Measurements from ENCODE around the gene CASZ1. TPM values are rescaled to one million over a fixed set of nuclear protein-coding genes. Genes with fewer than 3 reads are reported as not detected.

The CASZ1 gene
- total RNA-seq, 1 donor from 2014 or later: 63.6 TPM

DNA sequence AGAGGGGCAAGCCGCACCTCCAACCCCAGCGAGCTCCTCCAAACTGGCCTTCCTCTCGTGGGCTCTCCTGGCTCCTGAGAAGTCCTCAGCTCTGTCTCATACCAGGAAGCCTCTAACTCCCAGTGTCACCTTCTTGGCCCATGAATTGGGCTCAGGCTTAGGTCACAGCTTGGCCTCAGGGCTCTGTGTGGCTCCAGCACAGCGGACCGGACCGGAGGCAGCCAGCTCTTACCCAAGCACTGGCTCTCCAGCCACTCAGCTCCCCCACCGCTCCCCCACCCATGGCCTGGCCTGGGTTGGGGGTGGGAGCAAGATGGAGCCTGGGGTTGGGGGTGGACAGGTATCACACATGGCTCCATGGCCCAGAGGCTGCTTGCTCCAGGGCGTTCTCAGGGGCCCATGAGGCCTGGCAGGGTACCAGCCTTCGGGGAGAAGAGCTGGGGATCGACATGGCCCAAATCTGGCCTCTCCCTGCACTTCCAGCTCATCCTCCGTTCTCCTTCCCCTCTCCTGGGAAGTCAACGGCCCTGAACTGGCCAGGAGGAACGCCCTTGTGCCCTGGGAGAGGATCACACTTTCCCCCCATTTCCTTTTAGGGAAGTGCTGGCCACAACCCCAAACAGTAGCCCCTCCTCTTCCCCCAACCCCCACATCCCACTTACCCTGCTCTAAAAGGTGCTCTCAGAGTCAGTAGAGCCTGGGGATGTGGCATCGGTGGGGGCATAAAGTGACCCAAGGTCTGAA, 97.5 kb downstream of the CASZ1 start:
- intact Hi-C loops (cut with DNase I): no loop called here
- Histone ChIP-seq H3K27me3 (no peaks in the 10 kb centered on the region), H3K9me3 (no peaks in the 10 kb centered on the region), H3K27ac (no peak overlapping the region), H3K4me1 (peaks cover 5% of the 10 kb centered on the region), H3K36me3 (no peaks in the 10 kb centered on the region), H3K4me3 (no peak overlapping the region)
- DNase-seq (no peak), ATAC-seq (peak; percentile 1)
- TF ChIP-seq CTCF (IDR thresholded peaks at IDR 0.05): no peak

GRCh38 chr1:10697621-10698160, 98.8 kb downstream of the CASZ1 start:
- DNase-seq (no peak), ATAC-seq (no peak)
- Histone ChIP-seq H3K36me3 (no peaks in the 10 kb centered on the region), H3K27me3 (no peaks in the 10 kb centered on the region), H3K4me1 (peaks cover 10% of the 10 kb centered on the region), H3K27ac (no peak overlapping the region), H3K4me3 (no peak overlapping the region), H3K9me3 (no peaks in the 10 kb centered on the region)
- intact Hi-C loops (cut with DNase I): no loop called here
- no peak for TF ChIP-seq CTCF (IDR thresholded peaks at IDR 0.05)

GRCh38 chr1:10696977-10697376, 99.5 kb downstream of the CASZ1 start:
- H3K36me3 ChIP-seq: no peaks in the 10 kb centered on the region
- DNase-seq: no peak
- intact Hi-C loops (cut with DNase I): no loop called here
- no peak for TF ChIP-seq CTCF (IDR thresholded peaks at IDR 0.05)
- no peaks in the 10 kb centered on the region for H3K27me3 ChIP-seq
- no peak overlapping the region for H3K4me3 ChIP-seq
- no peak for ATAC-seq
- no peaks in the 10 kb centered on the region for H3K9me3 ChIP-seq
- peaks cover 13% of the 10 kb centered on the region for H3K4me1 ChIP-seq
- no peak overlapping the region for H3K27ac ChIP-seq

DNA sequence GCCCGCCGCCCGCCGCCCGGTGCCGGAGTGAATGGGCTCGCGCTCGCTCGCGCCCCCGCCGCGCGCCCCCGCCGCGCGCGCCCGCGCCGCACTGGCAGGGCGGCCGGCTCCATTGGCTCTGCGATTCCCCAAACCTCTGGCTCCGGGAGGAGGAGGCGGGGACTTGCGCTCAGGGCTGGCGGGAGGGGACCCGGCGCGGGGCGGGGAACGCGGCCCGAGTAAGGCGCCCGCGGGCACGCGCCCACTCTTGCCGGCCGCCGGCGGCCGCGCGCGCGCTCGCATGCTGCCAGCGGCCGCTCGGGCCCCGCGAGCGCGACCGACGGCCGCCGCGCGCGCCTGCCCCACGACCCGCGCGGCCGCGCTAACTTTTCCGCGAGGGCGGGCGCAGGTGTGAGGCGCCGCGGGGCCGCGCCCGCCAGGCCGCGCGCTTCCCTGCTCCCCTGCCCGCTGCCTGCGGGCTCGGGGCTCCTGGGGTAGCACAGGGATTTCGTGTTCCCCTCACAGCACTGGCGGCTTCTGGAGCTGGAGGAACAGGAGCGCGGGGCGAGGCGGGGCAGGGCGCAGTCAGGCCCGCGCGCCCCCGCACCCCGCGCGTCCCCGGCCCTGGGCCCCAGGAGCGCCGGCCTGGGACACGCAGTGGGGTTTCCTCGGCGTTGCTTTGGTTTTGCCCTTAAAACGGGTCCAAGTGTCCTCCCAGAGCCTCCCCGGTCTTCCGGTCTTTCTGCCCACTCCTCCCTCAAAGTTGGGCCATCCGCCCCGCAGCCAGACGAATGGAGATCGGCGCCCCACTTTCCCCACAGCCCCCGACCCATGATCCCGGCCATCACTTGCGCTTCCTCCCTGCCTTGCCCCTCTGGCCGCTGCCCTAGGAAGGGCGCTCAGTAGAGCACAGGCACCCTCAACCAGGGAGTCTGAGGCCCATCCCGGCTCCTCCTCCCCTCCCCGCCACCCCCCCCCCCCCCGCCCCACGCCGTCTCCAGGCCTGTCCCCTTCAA, 101.5 kb downstream of the CASZ1 start:
- intact Hi-C loops (cut with DNase I): no loop called here
- no peak for TF ChIP-seq CTCF (IDR thresholded peaks at IDR 0.05)
- ATAC-seq (peak; percentile 86), DNase-seq (peak; percentile 95)
- no peaks in the 10 kb centered on the region for H3K36me3 ChIP-seq
- H3K4me3 ChIP-seq: peak overlapping the region; percentile 56
- H3K9me3 ChIP-seq: no peaks in the 10 kb centered on the region
- H3K27ac ChIP-seq: peak overlapping the region; percentile 83
- no peaks in the 10 kb centered on the region for H3K27me3 ChIP-seq
- peaks cover 18% of the 10 kb centered on the region for H3K4me1 ChIP-seq

- no peak for TF ChIP-seq CTCF (IDR thresholded peaks at IDR 0.05)
- Histone ChIP-seq H3K27ac (peak overlapping the region; percentile 91), H3K36me3 (no peaks in the 10 kb centered on the region), H3K4me3 (peak overlapping the region; percentile 76), H3K27me3 (no peaks in the 10 kb centered on the region), H3K4me1 (peaks cover 24% of the 10 kb centered on the region), H3K9me3 (no peaks in the 10 kb centered on the region)
- ATAC-seq (peak; percentile 45), DNase-seq (no peak)
- intact Hi-C loops (cut with DNase I): no loop called here
Measured at GRCh38 chr1:10694274-10694632, 102.2 kb downstream of the CASZ1 start.
